HepG2 (cell line): ENCODE data around the gene CPT1C. TPM values are rescaled to one million over a fixed set of nuclear protein-coding genes. Genes with fewer than 3 reads are reported as not detected.

Experiments used
- HDAC1 ChIP-seq: sonication (generic); formaldehyde crosslinking; IDR thresholded peaks from 2 replicates; pipeline ENCODE4 v1.5.1; 2020; ENCODE audit warnings: mild to moderate bottlenecking, missing genetic modification reagents
- RFXAP ChIP-seq: sonication (generic); formaldehyde crosslinking; IDR thresholded peaks from 2 replicates; pipeline ENCODE4 v1.4.0; 2020; ENCODE audit warnings: missing genetic modification reagents, borderline replicate concordance
- polyA plus RNA-seq, 8 experiments: library from polyadenylated mRNA; depleted of rRNA in 3 of 8; stranded (reverse) in 7 of 8; unstranded in 1 of 8; fragments of >200 nt; fragmentation: Illumina TruSeq in 4 of 8; extraction: Trizol in 4 of 8; gene quantifications; 2 replicates each; pipeline versions ENCODE4 v1.2.1 to v1.2.3, GENCODE V29; 2011 to 2016; ENCODE audit warnings: low read depth in 4 of 8, missing spikeins in 1 of 8, mixed read lengths in 1 of 8; ENCODE audit not compliant: insufficient read depth in 1 of 8
- total RNA-seq, 5 experiments: library from RNA; depleted of rRNA; stranded (reverse); fragments of >200 nt; fragmentation: Illumina TruSeq; extraction: Trizol; gene quantifications; 2 replicates each; pipeline ENCODE4 v1.2.3, GENCODE V29; 2016; ENCODE audit warnings: low read depth in 1 of 5
- TF ChIP-seq, protein P1 (sequence below): sonication (generic); formaldehyde crosslinking; IDR thresholded peaks from 2 replicates; pipeline ENCODE4 v1.5.1; 2020; ENCODE audit warnings: mild to moderate bottlenecking, missing genetic modification reagents, borderline replicate concordance
- TF ChIP-seq, protein P2 (sequence below): sonication (generic); formaldehyde crosslinking; conservative IDR thresholded peaks from 2 replicates; pipeline ENCODE4 v1.8.0; 2022; ENCODE audit warnings: mild to moderate bottlenecking, moderate library complexity, missing genetic modification reagents

Gene CPT1C
- total and polyA plus RNA-seq, 2 of the 13 experiments (the other 11 are each of a cell fraction or from before 2014, with no cell fraction given), result 0.18 TPM; not detected in 1

DNA sequence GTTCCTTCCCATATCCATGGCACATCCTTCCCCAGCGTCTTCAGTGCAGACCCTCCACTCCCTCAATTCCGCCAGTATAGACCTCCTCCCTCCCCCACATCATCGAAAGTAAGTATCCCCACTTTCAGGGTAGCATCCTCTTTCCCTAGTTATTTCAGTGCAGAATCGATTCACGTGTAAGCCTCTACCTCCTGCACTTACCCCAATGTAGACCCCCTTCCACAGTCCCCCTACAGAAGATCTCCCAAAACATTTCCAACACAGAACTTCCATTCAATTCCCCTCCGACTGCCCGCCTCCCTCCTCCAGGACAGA lies 25.9 kb upstream of the CPT1C start (continued):
- TF ChIP-seq, protein P1, sequence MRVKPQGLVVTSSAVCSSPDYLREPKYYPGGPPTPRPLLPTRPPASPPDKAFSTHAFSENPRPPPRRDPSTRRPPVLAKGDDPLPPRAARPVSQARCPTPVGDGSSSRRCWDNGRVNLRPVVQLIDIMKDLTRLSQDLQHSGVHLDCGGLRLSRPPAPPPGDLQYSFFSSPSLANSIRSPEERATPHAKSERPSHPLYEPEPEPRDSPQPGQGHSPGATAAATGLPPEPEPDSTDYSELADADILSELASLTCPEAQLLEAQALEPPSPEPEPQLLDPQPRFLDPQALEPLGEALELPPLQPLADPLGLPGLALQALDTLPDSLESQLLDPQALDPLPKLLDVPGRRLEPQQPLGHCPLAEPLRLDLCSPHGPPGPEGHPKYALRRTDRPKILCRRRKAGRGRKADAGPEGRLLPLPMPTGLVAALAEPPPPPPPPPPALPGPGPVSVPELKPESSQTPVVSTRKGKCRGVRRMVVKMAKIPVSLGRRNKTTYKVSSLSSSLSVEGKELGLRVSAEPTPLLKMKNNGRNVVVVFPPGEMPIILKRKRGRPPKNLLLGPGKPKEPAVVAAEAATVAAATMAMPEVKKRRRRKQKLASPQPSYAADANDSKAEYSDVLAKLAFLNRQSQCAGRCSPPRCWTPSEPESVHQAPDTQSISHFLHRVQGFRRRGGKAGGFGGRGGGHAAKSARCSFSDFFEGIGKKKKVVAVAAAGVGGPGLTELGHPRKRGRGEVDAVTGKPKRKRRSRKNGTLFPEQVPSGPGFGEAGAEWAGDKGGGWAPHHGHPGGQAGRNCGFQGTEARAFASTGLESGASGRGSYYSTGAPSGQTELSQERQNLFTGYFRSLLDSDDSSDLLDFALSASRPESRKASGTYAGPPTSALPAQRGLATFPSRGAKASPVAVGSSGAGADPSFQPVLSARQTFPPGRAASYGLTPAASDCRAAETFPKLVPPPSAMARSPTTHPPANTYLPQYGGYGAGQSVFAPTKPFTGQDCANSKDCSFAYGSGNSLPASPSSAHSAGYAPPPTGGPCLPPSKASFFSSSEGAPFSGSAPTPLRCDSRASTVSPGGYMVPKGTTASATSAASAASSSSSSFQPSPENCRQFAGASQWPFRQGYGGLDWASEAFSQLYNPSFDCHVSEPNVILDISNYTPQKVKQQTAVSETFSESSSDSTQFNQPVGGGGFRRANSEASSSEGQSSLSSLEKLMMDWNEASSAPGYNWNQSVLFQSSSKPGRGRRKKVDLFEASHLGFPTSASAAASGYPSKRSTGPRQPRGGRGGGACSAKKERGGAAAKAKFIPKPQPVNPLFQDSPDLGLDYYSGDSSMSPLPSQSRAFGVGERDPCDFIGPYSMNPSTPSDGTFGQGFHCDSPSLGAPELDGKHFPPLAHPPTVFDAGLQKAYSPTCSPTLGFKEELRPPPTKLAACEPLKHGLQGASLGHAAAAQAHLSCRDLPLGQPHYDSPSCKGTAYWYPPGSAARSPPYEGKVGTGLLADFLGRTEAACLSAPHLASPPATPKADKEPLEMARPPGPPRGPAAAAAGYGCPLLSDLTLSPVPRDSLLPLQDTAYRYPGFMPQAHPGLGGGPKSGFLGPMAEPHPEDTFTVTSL (CRISPR knock-in tag), result peak; percentile 48; the same call in 1 of the 2 replicates
- TF ChIP-seq RFXAP (CRISPR knock-in tag) (0 out of 2 replicates have a peak, but pooled peaks have one; percentile 2), HDAC1 (CRISPR knock-in tag) (no peak)
- TF ChIP-seq, protein P2, sequence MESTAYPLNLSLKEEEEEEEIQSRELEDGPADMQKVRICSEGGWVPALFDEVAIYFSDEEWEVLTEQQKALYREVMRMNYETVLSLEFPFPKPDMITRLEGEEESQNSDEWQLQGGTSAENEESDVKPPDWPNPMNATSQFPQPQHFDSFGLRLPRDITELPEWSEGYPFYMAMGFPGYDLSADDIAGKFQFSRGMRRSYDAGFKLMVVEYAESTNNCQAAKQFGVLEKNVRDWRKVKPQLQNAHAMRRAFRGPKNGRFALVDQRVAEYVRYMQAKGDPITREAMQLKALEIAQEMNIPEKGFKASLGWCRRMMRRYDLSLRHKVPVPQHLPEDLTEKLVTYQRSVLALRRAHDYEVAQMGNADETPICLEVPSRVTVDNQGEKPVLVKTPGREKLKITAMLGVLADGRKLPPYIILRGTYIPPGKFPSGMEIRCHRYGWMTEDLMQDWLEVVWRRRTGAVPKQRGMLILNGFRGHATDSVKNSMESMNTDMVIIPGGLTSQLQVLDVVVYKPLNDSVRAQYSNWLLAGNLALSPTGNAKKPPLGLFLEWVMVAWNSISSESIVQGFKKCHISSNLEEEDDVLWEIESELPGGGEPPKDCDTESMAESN (CRISPR knock-in tag), result no peak
